Type B pancreatic cell (in vitro differentiated cells): Measurements from ENCODE around the gene NKTR. TPM values are rescaled to one million over a fixed set of nuclear protein-coding genes. Genes with fewer than 3 reads are reported as not detected.

Source experiments
- DNase-seq: peaks from one replicate; pipeline ENCODE4 v3.0.0; 2021; ENCODE audit warnings: mixed read lengths; ENCODE audit not compliant: unreplicated experiment; ENCODE audit errors: extremely low spot score
- H3K27ac Mint-ChIP-seq: 2 replicates; pipeline ENCODE4 v1.8.0; 2021; ENCODE audit warnings: mild to moderate bottlenecking, mixed read lengths
- H3K27me3 Mint-ChIP-seq: 2 replicates; pipeline ENCODE4 v1.8.0; 2021; ENCODE audit warnings: mixed read lengths
- H3K36me3 Mint-ChIP-seq: 2 replicates; pipeline ENCODE4 v1.8.0; 2021; ENCODE audit warnings: mixed read lengths
- H3K4me1 Mint-ChIP-seq: one replicate; pipeline ENCODE4 v1.8.0; 2021; ENCODE audit warnings: mixed read lengths; ENCODE audit not compliant: unreplicated experiment
- H3K4me3 Mint-ChIP-seq: 2 replicates; pipeline ENCODE4 v1.8.0; 2021; ENCODE audit warnings: mild to moderate bottlenecking, mixed read lengths
- H3K9me3 Mint-ChIP-seq: 2 replicates; pipeline ENCODE4 v1.8.0; 2021; ENCODE audit warnings: mixed read lengths
- total RNA-seq: library from RNA; stranded (reverse); gene quantifications from 2 replicates; pipeline ENCODE4 v1.2.1, GENCODE V29; 2021; ENCODE audit warnings: low replicate concordance
- TF ChIP-seq, protein P1 (sequence below): fragments of 200-600 bp; sonication (generic); conservative IDR thresholded peaks from 2 replicates; pipeline ENCODE4 v1.5.0; 2021; ENCODE audit warnings: antibody characterized with exemption, mild to moderate bottlenecking

NKTR gene
- total RNA-seq, 1 donor from 2014 or later, result 97.1 TPM

- Mint-ChIP-seq H3K4me1 (no peaks in the 10 kb centered on the region), H3K4me3 (no peak overlapping the region), H3K27me3 (no peaks in the 10 kb centered on the region), H3K36me3 (no peaks in the 10 kb centered on the region), H3K9me3 (peaks cover 4% of the 10 kb centered on the region), H3K27ac (no peak overlapping the region)
- DNase-seq, result no peak
- TF ChIP-seq, protein P1, sequence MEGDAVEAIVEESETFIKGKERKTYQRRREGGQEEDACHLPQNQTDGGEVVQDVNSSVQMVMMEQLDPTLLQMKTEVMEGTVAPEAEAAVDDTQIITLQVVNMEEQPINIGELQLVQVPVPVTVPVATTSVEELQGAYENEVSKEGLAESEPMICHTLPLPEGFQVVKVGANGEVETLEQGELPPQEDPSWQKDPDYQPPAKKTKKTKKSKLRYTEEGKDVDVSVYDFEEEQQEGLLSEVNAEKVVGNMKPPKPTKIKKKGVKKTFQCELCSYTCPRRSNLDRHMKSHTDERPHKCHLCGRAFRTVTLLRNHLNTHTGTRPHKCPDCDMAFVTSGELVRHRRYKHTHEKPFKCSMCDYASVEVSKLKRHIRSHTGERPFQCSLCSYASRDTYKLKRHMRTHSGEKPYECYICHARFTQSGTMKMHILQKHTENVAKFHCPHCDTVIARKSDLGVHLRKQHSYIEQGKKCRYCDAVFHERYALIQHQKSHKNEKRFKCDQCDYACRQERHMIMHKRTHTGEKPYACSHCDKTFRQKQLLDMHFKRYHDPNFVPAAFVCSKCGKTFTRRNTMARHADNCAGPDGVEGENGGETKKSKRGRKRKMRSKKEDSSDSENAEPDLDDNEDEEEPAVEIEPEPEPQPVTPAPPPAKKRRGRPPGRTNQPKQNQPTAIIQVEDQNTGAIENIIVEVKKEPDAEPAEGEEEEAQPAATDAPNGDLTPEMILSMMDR, result no peak
Measured at GRCh38 chr3:42668793-42669217, 68.3 kb downstream of the NKTR start.

DNA sequence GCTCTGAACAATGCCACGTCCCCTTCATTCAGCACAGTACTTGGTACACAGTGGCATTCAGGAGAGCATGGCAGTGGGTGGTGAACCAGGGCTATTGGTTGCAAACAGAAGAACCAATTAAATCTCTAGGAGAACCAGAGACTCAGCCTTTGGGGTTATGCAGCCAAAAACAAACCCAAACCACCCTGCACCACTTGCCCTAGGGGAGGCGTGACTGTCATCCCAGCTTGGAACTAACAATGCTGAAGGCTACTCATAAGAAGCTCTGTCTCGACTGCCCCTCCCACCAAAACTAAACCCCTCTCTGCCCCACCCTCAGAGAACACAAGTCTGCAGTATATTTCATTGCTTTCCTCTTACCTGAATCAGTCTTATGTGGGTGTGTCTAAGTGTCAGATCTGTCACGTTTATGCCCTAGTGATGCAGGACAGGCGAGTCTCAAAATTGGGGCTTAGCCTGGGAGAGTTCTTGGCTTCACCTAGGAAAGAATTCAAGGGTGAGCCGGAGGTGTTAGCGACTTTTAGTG is 69.6 kb downstream of the NKTR start:
- H3K27ac Mint-ChIP-seq, result peak overlapping the region; percentile 11
- no peaks in the 10 kb centered on the region for H3K4me1 Mint-ChIP-seq
- TF ChIP-seq, protein P1, result no peak
- H3K27me3 Mint-ChIP-seq, result peaks cover 3% of the 10 kb centered on the region
- no peak overlapping the region for H3K4me3 Mint-ChIP-seq
- DNase-seq, result no peak
- no peaks in the 10 kb centered on the region for H3K36me3 Mint-ChIP-seq
- H3K9me3 Mint-ChIP-seq, result peaks cover 4% of the 10 kb centered on the region

- Mint-ChIP-seq H3K9me3 (peaks cover 4% of the 10 kb centered on the region), H3K4me1 (no peaks in the 10 kb centered on the region), H3K4me3 (no peak overlapping the region), H3K27me3 (peaks cover 3% of the 10 kb centered on the region), H3K36me3 (no peaks in the 10 kb centered on the region), H3K27ac (peak overlapping the region; percentile 11)
- TF ChIP-seq, protein P1, result no peak
- no peak for DNase-seq
Measured at GRCh38 chr3:42670670-42671069, 70.2 kb downstream of the NKTR start.

DNA sequence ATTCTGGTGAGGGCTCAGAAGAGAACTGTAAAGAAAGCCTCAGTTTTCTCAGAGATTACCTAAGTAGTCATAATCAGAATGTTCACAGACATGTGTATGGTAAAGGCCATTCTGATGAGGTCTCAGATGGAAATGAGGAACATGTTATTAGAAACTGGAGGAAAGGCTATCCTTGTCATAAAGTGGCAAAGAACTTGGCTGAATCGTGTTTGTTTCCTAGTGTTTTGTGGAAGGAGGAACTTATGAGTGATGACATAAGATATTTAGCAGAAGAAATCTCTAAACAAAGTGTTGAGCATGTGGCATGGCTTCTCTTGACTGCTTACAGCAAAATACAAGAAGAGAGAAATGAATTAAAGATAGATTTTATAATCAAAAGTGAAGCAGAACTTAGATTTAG is 72.0 kb downstream of the NKTR start:
- Mint-ChIP-seq H3K4me3 (no peak overlapping the region), H3K4me1 (no peaks in the 10 kb centered on the region), H3K27me3 (peaks cover 3% of the 10 kb centered on the region), H3K36me3 (no peaks in the 10 kb centered on the region), H3K9me3 (peaks cover 10% of the 10 kb centered on the region), H3K27ac (no peak overlapping the region)
- no peak for DNase-seq
- TF ChIP-seq, protein P1, result no peak

- Mint-ChIP-seq H3K4me3 (no peak overlapping the region), H3K36me3 (no peaks in the 10 kb centered on the region), H3K27ac (no peak overlapping the region), H3K27me3 (peaks cover 3% of the 10 kb centered on the region), H3K4me1 (no peaks in the 10 kb centered on the region), H3K9me3 (peaks cover 16% of the 10 kb centered on the region)
- no peak for DNase-seq
- TF ChIP-seq, protein P1, result no peak
Measured at GRCh38 chr3:42673082-42673481, 72.6 kb downstream of the NKTR start.

GRCh38 chr3:42674146-42674545 is 73.7 kb downstream of the NKTR start:
- no peak overlapping the region for H3K4me3 Mint-ChIP-seq
- no peaks in the 10 kb centered on the region for H3K36me3 Mint-ChIP-seq
- DNase-seq, result no peak
- peaks cover 3% of the 10 kb centered on the region for H3K27me3 Mint-ChIP-seq
- peaks cover 16% of the 10 kb centered on the region for H3K9me3 Mint-ChIP-seq
- H3K27ac Mint-ChIP-seq, result no peak overlapping the region
- TF ChIP-seq, protein P1, result no peak
- no peaks in the 10 kb centered on the region for H3K4me1 Mint-ChIP-seq
